GM12864 (cell line): Measurements from ENCODE around the gene ITM2B.
A peak's percentile ranks its signal among the peaks of the same experiment; 100 is the strongest.

Source experiments
- DNase-seq: peaks from one replicate; pipeline ENCODE4 v3.0.0-alpha.2; 2011; ENCODE audit warnings: low read depth
- H3K4me3 ChIP-seq: 2 replicates; pipeline ENCODE4 v1.5.1; 2011; ENCODE audit warnings: mild to moderate bottlenecking, low read depth, low read length, control low read depth
- TF ChIP-seq, protein P1 (sequence below): IDR thresholded peaks from 2 replicates; pipeline ENCODE4 v1.5.1; 2011; ENCODE audit warnings: low read depth, mild to moderate bottlenecking, moderate library complexity, low read length, control low read depth, inconsistent platforms; ENCODE audit errors: missing control alignments

The ITM2B gene

DNA sequence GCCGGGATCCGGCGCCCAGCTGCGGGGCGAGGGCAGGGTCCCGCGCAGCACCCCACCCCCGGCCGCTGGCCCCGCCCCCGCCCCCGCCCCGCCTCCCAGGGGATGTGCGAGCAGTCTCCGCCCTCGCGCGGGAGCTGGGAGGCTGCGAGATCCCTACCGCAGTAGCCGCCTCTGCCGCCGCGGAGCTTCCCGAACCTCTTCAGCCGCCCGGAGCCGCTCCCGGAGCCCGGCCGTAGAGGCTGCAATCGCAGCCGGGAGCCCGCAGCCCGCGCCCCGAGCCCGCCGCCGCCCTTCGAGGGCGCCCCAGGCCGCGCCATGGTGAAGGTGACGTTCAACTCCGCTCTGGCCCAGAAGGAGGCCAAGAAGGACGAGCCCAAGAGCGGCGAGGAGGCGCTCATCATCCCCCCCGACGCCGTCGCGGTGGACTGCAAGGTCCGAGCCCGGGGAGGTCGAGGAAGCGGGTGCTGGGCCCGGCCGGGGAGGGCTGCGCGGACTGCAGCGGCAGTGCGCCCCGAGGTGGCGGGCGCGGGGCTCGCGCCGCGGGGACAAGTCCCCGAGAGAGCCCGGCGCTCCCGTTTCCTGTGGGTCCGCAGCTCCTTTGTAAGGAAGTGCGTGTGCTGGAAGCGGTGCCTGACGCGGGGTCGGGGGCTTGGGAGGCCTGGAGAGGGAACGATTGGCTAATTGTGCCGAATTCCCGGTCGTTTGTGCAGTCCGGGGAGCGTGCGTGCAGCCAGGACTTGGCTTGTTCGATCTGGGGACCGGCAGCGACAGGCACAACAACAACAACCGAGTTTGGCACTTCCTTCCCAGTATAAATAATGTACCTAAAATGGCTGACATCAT is at the start of gene ITM2B:
Gene ITM2B (plus strand): TSS at position 161 of the 843 bp plus-strand sequence. CDS start 155 bp downstream, at position 316.
- H3K4me3 ChIP-seq, result peak within 1 kb of the TSS; percentile 80
- TF ChIP-seq, protein P1, sequence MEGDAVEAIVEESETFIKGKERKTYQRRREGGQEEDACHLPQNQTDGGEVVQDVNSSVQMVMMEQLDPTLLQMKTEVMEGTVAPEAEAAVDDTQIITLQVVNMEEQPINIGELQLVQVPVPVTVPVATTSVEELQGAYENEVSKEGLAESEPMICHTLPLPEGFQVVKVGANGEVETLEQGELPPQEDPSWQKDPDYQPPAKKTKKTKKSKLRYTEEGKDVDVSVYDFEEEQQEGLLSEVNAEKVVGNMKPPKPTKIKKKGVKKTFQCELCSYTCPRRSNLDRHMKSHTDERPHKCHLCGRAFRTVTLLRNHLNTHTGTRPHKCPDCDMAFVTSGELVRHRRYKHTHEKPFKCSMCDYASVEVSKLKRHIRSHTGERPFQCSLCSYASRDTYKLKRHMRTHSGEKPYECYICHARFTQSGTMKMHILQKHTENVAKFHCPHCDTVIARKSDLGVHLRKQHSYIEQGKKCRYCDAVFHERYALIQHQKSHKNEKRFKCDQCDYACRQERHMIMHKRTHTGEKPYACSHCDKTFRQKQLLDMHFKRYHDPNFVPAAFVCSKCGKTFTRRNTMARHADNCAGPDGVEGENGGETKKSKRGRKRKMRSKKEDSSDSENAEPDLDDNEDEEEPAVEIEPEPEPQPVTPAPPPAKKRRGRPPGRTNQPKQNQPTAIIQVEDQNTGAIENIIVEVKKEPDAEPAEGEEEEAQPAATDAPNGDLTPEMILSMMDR, result peak; percentile 57
- no peak for DNase-seq

DNA sequence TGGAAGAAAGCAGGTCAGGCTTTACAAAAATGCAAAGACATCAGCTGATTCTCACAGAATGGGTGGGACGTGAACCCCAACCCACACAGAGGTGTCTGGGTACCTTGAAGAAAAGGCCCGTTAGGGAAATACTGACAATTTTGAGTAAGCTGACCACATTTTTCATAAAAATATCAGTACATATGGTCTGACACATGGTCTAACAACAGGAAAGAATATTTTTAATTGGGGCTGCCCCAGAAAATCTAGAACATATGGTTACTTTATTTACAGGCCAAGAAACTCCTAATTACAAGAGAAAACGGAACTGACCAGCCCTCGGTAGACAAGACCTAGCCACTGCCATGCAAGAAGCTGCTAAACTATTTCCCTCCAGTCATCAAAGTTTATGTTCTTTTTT is 48.7 kb upstream of the ITM2B start:
- no peak for DNase-seq
- TF ChIP-seq, protein P1, result no peak
- no peak overlapping the region for H3K4me3 ChIP-seq

DNA sequence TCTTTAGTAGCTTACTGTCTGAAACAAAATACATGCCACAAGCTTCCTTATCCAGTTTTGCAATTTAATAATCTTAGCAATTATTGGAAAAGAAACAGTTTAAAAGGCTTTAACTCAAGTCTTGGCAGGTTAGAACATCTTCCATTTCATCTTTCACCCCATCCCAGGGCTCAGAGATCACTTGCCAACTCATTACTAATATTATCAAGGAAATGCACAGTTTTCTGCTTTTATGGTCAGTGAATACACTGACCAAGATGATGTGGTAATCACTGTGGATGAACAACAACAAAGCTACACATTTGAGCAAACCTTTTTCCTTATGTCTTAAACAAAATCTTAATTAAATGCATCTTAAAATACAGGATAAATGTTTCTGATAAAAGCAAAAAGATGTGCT is 48.0 kb upstream of the ITM2B start:
- no peak for DNase-seq
- TF ChIP-seq, protein P1, result no peak
- no peak overlapping the region for H3K4me3 ChIP-seq

DNA sequence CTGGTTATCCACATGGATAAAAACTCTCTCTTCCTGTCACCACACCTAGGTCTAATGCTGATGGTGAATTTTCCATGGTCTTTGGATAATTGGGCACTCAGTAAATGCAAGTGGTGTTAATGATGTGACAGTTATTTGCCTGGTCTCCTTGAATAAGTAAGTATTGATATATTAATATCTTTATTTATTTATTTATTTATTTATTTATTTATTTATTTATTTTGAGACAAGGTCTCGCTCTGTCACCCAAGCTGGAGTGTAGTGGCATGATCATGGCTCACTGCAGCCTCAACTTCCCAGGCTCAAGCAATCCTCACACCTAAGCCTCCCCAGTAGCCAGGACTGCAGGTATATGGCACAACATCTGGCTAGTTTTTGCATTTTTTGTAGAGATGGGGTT is 46.3 kb upstream of the ITM2B start:
- DNase-seq, result no peak
- TF ChIP-seq, protein P1, result no peak

DNA sequence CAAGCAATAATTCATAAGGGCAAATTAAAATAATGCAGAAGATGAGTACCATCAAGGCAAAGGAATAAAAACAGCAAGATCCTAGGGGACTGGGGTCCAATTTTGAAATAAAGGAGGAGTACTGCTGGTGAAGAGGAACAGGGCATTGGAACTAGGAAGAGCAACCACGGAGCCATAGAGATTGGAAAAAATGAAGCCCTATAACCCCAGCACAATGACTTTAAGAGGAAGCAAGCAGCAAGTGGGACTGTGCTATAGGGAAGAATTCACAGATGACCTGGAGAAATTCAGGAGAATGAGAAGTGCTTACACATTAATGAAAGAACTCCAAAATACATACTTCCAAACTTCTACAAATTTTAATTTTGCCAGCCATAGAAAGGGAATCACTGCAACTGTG is 44.9 kb upstream of the ITM2B start:
- H3K4me3 ChIP-seq, result no peak overlapping the region
- no peak for DNase-seq
- TF ChIP-seq, protein P1, result no peak

More for the DNA sequence above, 46.3 kb upstream of the ITM2B start:
- H3K4me3 ChIP-seq, result no peak overlapping the region

DNA sequence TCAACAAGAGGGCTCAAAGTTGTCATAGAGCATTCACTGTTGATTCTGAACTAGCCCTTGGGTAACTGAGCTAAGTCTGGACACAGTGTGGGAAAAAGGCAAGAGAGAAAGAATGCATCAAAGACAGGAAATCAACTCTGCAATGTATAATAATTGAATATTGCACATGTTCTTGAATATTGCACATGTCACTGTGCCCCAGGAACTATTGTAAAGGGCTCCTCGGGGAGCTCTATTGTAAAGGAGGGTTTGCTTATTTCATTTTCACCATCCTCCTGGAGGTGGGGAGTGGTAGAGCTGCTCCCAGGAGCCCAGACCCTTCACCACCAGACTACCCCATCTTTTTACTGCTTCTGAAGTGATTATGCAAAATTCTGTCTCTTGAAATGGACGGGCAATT is 44.4 kb upstream of the ITM2B start:
- H3K4me3 ChIP-seq, result no peak overlapping the region
- DNase-seq, result no peak
- TF ChIP-seq, protein P1, result no peak

DNA sequence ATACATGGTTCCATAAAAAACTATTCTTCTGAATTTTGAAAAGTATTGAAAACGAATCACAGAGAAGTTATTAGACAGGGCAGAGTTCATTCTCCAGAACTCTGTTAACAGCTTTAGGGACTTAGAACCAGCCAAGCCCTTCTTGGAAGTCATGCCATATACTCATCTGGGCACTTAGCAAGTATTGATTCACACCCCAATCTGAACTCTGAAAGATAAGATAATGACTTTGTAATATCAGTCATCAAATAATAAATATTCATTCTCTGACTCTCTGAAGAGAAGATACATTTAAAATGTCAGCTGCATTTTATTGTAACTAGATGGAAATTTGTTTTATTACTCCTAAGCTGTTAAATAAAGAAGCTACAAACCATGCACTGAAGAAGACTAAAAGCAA is 43.8 kb upstream of the ITM2B start:
- DNase-seq, result no peak
- no peak overlapping the region for H3K4me3 ChIP-seq
- TF ChIP-seq, protein P1, result no peak
